ENCODE results near the gene GASK1B.

The GASK1B gene

DNA sequence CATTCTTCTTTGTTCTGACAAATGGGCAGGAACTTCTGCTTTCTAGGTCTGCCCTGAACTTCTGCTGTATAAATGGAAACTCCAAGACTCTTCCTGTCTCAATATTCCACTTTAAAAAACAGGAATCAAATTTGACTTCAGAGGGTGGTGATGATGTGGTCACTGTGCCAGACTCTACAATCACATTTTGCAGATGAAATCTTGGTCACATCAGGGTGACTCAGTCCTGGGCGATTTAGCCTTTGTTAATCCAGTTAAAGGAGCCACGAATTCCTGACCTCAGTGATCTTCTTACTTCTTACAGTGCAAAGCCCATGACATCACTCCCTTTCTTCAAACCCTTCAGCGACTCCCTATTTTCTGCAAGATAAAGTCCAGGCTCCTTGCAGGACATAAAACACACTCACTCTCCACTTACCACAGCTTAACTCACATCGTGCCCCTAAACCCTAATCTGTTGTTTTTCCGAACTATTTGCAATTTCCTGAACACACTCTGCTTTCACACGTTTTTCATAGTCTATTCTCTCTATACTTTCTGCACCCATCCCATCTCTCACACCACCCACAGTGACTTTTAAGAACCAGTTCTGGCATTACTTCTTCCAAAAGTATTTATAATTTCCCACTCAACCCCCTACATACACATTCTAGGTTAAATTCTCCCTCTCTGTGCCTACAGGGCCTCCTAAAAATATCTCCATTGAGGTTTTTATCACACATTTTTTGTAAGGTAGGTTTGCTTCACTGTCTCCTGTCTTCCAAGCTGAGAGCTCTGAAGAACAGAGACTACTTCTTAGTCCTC, 11.1 kb downstream of the GASK1B start:
- Histone ChIP-seq H3K9ac (ENCODE audit: insufficient read length, low read depth) (no peak overlapping the region), H3K9me3 (ENCODE audit: insufficient read depth, low read length) (no peaks in the 10 kb centered on the region), H3K4me3 (ENCODE audit: insufficient read length, low read depth) (no peak overlapping the region), H3K4me1 (ENCODE audit: insufficient read depth, insufficient read length) (no peaks in the 10 kb centered on the region), H3K36me3 (ENCODE audit: insufficient read depth, insufficient read length, low read length) (no peaks in the 10 kb centered on the region), H3K27me3 (ENCODE audit: insufficient read depth, insufficient read length) (no peaks in the 10 kb centered on the region)
- no peak for DNase-seq (ENCODE audit: low read depth, low spot score)
- TF ChIP-seq YY1 (IDR thresholded peaks at IDR 0.05; ENCODE audit: insufficient read depth, insufficient read length) (no peak), SUZ12 (IDR thresholded peaks at IDR 0.05; ENCODE audit: extremely low read depth, insufficient read depth, insufficient read length) (no peak), ZNF274 (IDR thresholded peaks at IDR 0.05; ENCODE audit: low read depth, low read length) (no peak)

DNA sequence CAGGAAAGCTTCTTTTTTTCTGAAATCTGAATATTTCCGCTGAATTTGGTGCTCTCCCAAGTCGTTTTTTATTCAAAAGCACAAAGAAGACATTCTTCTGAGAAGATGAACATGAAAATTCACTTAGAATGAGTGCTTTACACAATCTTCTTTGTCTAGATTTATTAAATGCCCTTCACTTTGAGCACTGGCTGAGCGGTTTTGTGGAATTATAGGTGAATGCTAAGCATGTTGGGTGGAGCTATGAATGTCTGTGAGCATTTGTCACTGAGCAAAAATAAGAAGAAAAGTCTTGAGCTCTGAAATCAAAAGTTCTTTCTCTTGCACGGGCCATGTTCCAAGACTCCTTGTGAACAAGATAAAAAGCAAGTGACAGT, 13.1 kb downstream of the GASK1B start:
- Histone ChIP-seq H3K4me3 (ENCODE audit: insufficient read length, low read depth) (no peak overlapping the region), H3K4me1 (ENCODE audit: insufficient read depth, insufficient read length) (no peaks in the 10 kb centered on the region), H3K9me3 (ENCODE audit: insufficient read depth, low read length) (no peaks in the 10 kb centered on the region), H3K27me3 (ENCODE audit: insufficient read depth, insufficient read length) (no peaks in the 10 kb centered on the region), H3K36me3 (ENCODE audit: insufficient read depth, insufficient read length, low read length) (no peaks in the 10 kb centered on the region), H3K9ac (ENCODE audit: insufficient read length, low read depth) (no peak overlapping the region)
- no peak for DNase-seq (ENCODE audit: low read depth, low spot score)
- TF ChIP-seq ZNF274 (IDR thresholded peaks at IDR 0.05; ENCODE audit: low read depth, low read length) (no peak), SUZ12 (IDR thresholded peaks at IDR 0.05; ENCODE audit: extremely low read depth, insufficient read depth, insufficient read length) (no peak), YY1 (IDR thresholded peaks at IDR 0.05; ENCODE audit: insufficient read depth, insufficient read length) (no peak)

DNA sequence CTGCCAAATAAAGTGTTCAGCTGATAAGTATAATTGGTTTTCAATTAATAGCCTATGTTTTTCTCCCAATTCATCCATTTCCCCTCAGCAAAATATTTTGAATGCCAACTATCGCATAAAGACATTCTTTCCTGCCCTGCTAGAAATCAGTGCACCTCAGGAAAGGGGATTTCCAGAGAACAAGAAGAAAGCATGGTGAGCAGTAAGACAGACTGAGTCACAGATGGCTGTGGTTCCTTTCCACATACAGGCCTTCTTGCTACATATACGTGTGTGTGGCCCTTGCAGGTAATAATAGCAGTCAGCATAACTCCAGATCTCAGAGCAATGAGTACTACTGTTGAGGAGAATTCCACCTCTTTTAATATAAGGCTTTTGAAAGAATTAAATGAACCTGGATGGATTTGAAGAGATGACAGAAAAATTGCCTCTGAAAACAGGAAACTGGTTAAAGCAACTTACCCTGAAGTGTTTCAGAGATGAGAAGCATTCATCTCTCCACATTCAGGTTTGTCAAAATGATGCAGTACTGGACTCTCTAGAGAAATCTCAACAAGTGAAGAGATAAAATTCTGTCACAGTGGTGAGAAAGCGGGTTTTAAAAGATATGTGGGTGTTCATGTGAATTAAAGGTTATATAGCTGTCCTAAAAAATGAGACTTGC, 13.6 kb downstream of the GASK1B start:
- no peaks in the 10 kb centered on the region for H3K4me1 ChIP-seq (ENCODE audit: insufficient read depth, insufficient read length)
- no peaks in the 10 kb centered on the region for H3K9me3 ChIP-seq (ENCODE audit: insufficient read depth, low read length)
- H3K9ac ChIP-seq (ENCODE audit: insufficient read length, low read depth) = no peak overlapping the region
- H3K27me3 ChIP-seq (ENCODE audit: insufficient read depth, insufficient read length) = no peaks in the 10 kb centered on the region
- no peak for DNase-seq (ENCODE audit: low read depth, low spot score)
- TF ChIP-seq ZNF274 (IDR thresholded peaks at IDR 0.05; ENCODE audit: low read depth, low read length) (no peak), SUZ12 (IDR thresholded peaks at IDR 0.05; ENCODE audit: extremely low read depth, insufficient read depth, insufficient read length) (no peak), YY1 (IDR thresholded peaks at IDR 0.05; ENCODE audit: insufficient read depth, insufficient read length) (no peak)
- H3K4me3 ChIP-seq (ENCODE audit: insufficient read length, low read depth) = no peak overlapping the region
- H3K36me3 ChIP-seq (ENCODE audit: insufficient read depth, insufficient read length, low read length) = no peaks in the 10 kb centered on the region

DNA sequence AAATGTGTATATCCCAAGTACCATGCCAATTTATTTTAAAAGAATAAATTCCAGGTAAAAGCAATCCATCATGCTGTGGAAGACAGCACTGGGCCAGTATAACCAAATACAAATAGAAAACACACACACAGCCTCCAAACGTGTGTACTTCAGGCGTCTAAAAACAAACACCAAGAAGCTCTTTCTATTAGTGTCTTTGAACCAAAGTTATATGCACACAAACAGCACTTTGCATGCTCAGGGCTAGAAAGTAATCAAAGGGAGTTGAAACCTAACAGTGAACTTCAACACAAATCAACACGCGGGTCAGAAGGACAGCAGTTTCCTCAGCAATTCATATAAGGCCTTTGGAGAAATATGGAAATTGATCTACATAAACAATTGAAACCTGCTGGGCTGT, 15.4 kb downstream of the GASK1B start:
- Histone ChIP-seq H3K9ac (ENCODE audit: insufficient read length, low read depth) (no peak overlapping the region), H3K9me3 (ENCODE audit: insufficient read depth, low read length) (no peaks in the 10 kb centered on the region), H3K4me1 (ENCODE audit: insufficient read depth, insufficient read length) (no peaks in the 10 kb centered on the region), H3K36me3 (ENCODE audit: insufficient read depth, insufficient read length, low read length) (no peaks in the 10 kb centered on the region), H3K27me3 (ENCODE audit: insufficient read depth, insufficient read length) (no peaks in the 10 kb centered on the region), H3K4me3 (ENCODE audit: insufficient read length, low read depth) (no peak overlapping the region)
- DNase-seq (ENCODE audit: low read depth, low spot score) = no peak
- no peak for TF ChIP-seq SUZ12 (IDR thresholded peaks at IDR 0.05; ENCODE audit: extremely low read depth, insufficient read depth, insufficient read length)
- no peak for TF ChIP-seq ZNF274 (IDR thresholded peaks at IDR 0.05; ENCODE audit: low read depth, low read length)
- TF ChIP-seq YY1 (IDR thresholded peaks at IDR 0.05; ENCODE audit: insufficient read depth, insufficient read length) = no peak

DNA sequence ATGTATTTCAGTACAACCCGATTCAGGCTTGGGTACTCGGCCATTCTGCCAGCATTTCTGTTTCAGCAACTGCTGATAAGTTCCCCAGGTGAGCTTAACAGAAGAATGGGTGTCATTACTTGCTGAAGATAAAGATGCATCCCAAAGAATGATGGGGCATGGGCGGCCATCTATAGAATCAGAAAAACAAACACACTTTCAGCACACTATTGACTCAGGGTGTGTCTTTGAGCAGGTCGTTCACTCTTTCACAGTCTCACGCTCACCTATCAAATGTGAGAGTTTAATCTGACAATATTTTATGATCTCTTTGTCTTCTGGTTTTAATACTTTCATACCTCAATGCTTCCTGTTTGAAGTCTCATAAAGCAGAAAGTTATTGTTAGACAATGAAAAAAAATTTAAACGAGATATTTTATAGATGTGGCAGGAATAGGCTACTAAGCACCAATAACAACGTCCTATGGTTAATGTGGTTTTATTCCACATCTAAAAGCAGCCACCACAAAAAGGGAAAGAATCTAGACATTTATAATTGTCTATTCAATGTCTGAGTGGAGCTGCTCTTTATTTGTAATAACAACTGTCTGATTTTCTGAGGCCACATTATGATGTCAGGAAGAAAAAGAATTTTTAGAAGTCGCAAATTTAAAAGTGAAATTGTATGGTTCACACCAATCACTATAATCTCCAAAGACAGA, 17.0 kb downstream of the GASK1B start:
- no peak overlapping the region for H3K9ac ChIP-seq (ENCODE audit: insufficient read length, low read depth)
- no peak overlapping the region for H3K4me3 ChIP-seq (ENCODE audit: insufficient read length, low read depth)
- H3K36me3 ChIP-seq (ENCODE audit: insufficient read depth, insufficient read length, low read length) = no peaks in the 10 kb centered on the region
- H3K4me1 ChIP-seq (ENCODE audit: insufficient read depth, insufficient read length) = no peaks in the 10 kb centered on the region
- H3K27me3 ChIP-seq (ENCODE audit: insufficient read depth, insufficient read length) = no peaks in the 10 kb centered on the region
- DNase-seq (ENCODE audit: low read depth, low spot score) = no peak
- no peaks in the 10 kb centered on the region for H3K9me3 ChIP-seq (ENCODE audit: insufficient read depth, low read length)
- TF ChIP-seq SUZ12 (IDR thresholded peaks at IDR 0.05; ENCODE audit: extremely low read depth, insufficient read depth, insufficient read length) (no peak), ZNF274 (IDR thresholded peaks at IDR 0.05; ENCODE audit: low read depth, low read length) (no peak), YY1 (IDR thresholded peaks at IDR 0.05; ENCODE audit: insufficient read depth, insufficient read length) (no peak)

DNA sequence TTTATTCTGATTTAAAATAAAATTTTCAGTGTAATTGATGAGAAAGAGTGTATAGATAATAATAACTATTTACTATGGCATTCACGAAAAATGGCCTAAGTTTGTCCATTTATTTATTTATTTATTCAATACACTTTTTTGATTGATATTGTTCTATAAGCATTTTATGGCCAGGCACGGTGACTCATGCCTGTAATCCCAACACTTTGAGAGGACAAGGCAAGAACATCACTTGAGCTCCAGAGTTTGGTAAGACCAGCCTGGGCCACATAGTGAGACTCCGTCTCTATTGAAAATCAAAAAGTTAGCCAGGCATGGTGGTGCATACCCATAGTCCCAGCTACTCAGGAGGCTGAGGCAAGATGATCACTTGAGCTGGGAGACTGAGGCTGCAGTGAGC, 25.7 kb downstream of the GASK1B start:
- Histone ChIP-seq H3K9ac (ENCODE audit: insufficient read length, low read depth) (no peak overlapping the region), H3K4me1 (ENCODE audit: insufficient read depth, insufficient read length) (no peaks in the 10 kb centered on the region), H3K9me3 (ENCODE audit: insufficient read depth, low read length) (no peaks in the 10 kb centered on the region), H3K36me3 (ENCODE audit: insufficient read depth, insufficient read length, low read length) (no peaks in the 10 kb centered on the region), H3K27me3 (ENCODE audit: insufficient read depth, insufficient read length) (no peaks in the 10 kb centered on the region), H3K4me3 (ENCODE audit: insufficient read length, low read depth) (no peak overlapping the region)
- no peak for DNase-seq (ENCODE audit: low read depth, low spot score)
- TF ChIP-seq ZNF274 (IDR thresholded peaks at IDR 0.05; ENCODE audit: low read depth, low read length) (no peak), YY1 (IDR thresholded peaks at IDR 0.05; ENCODE audit: insufficient read depth, insufficient read length) (no peak), SUZ12 (IDR thresholded peaks at IDR 0.05; ENCODE audit: extremely low read depth, insufficient read depth, insufficient read length) (no peak)

DNA sequence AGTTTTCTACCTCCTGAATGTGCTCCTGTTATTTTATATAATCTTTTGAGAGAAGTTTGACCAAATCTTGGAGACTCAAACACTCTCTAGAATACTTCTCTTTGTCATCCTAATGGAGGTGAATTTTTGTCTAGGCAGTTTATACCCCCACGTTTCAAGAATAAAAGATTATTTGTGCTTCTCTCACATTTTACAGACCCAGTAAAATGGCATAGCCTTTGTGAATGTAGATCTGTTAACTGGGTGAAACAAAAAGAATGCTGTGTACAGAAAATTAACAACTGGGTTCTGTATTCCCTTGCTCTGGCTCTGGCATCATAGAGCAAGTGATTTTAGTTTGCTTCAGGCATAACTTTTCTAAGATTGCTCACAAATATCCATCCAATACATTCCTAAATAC, 26.1 kb downstream of the GASK1B start:
- Histone ChIP-seq H3K36me3 (ENCODE audit: insufficient read depth, insufficient read length, low read length) (no peaks in the 10 kb centered on the region), H3K4me1 (ENCODE audit: insufficient read depth, insufficient read length) (no peaks in the 10 kb centered on the region), H3K27me3 (ENCODE audit: insufficient read depth, insufficient read length) (no peaks in the 10 kb centered on the region), H3K4me3 (ENCODE audit: insufficient read length, low read depth) (no peak overlapping the region), H3K9ac (ENCODE audit: insufficient read length, low read depth) (no peak overlapping the region), H3K9me3 (ENCODE audit: insufficient read depth, low read length) (no peaks in the 10 kb centered on the region)
- DNase-seq (ENCODE audit: low read depth, low spot score) = no peak
- no peak for TF ChIP-seq ZNF274 (IDR thresholded peaks at IDR 0.05; ENCODE audit: low read depth, low read length)
- TF ChIP-seq YY1 (IDR thresholded peaks at IDR 0.05; ENCODE audit: insufficient read depth, insufficient read length) = no peak
- no peak for TF ChIP-seq SUZ12 (IDR thresholded peaks at IDR 0.05; ENCODE audit: extremely low read depth, insufficient read depth, insufficient read length)
